Stromal cell of bone marrow (primary cell): ENCODE results near the gene ACSL6.
"Not testable (repeated sequence)": the region's sequence is repeated elsewhere in the genome, so short reads cannot be mapped to it uniquely, and the experiment has no call there.

Experiments
- DNase-seq: peaks from one replicate; pipeline ENCODE4 v3.0.0-alpha.2; 2012; ENCODE audit warnings: low read depth

Gene ACSL6

DNA sequence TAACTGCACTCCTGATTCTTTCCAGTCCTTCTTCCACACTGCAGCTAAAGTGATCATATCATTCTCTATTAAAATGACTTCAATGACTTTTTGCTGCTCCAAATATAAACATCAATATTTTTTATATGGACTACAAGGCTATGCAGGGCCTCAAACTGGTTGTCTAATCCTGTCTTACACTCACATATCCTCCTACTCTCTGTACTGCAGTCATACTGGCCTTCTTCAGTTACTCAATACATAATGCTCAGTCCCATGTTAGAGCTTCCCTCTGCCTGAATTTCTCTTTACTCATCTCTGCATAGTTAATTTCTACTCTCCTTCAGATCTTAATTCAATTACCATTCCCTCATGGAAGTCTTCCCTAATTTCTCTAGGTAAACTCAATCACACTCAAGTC lies 69.4 kb downstream of the ACSL6 start:
- DNase-seq: no peak

GRCh38 chr5:131939690-131940345 lies 71.6 kb downstream of the ACSL6 start:
- no peak for DNase-seq

GRCh38 chr5:131932235-131932634 lies 79.2 kb downstream of the ACSL6 start:
- no peak for DNase-seq

DNA sequence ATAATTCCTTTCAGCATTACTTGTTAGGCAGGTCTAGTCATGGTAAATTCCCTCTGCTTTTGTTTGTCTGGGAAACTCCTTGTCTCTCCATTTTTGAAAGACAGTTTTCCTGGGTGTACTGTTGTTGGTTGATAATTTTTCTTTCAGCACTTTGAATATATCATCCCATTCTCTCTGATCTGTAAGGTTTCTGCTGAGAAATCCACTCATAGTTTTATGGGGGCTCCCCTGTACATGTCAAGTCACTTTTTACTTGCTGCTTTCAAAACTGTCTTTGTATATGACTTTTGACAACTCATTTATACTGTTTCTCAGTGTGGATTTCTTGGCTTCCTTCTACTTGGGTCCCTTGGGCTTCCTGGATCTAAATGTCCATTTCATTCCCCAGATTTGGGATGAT lies 82.5 kb downstream of the ACSL6 start:
- DNase-seq: no peak

DNA sequence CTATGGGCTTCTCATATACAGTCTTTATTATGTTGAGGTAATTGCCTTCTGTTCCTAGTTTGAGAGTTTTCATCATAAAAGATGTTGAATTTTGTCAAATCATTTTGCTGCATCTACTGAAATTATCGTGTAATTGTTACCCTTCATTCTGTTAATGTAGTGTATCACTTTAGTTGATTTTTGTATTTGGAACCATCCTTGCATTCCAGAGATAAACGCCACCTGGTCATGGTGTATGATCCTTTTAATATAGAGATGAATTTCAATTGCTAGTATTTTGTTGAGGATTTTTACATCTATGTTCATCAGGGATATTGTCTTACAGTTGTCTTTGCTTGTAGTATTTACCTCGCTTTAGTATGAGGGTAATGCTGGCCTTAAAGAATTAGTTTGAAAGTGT lies 85.3 kb downstream of the ACSL6 start:
- no peak for DNase-seq

DNA sequence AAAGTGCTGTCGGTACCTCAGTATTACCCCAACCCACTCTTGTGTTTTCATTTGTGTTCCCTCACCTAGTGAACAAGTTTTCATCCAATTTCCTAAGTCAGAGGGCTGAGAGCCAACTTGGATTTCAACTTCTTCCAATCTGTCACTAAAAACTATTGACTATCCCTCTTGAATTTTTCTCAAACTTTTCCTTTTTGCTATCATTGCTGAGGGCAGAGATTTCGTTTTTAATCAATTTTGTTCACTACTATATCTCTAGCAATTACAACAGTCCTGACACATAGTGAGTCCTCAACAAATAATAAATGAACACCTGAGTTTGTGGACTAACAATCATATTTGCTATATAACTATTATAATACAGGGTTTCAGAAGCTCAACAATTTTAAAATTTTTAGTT lies 95.0 kb downstream of the ACSL6 start:
- no peak for DNase-seq

- no peak for DNase-seq
Measured at GRCh38 chr5:131914472-131914871, 97.0 kb downstream of the ACSL6 start.

- DNase-seq: no peak
Measured at GRCh38 chr5:131913603-131914002, 97.9 kb downstream of the ACSL6 start.

GRCh38 chr5:131906668-131907067 lies 104.8 kb downstream of the ACSL6 start:
- no peak for DNase-seq

GRCh38 chr5:131902266-131902665 lies 109.2 kb downstream of the ACSL6 start:
- not testable (repeated sequence) for DNase-seq
